ENCODE data around the gene TRAPPC8. TPM values are rescaled to one million over a fixed set of nuclear protein-coding genes. Genes with fewer than 3 reads are reported as not detected.

Gene TRAPPC8
- polyA plus RNA-seq, 6 donors from 2014 or later = 10.1 to 28.6 (median 22.5) TPM

DNA sequence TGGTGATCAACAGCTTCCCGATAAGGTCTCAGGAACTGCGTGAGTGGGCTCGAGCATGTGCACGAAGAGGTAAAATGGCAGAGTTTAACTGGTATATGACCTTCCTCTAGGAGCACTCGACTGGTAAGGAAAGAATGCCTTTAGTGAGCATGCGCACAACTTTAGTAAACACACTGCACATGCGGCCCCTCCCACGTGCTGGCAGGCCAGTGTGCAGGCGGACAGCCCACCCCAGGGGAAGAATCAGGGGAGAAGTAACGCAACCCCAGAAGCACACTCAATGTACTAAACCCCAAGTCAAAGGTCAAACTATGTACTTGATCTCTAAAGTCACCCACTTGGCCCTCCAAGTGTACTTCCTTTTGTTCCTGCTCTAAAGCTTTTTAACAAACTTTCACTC, 153.5 kb downstream of the TRAPPC8 start:
- H3K36me3 Mint-ChIP-seq = no peaks in the 10 kb centered on the region
- H3K4me3 Mint-ChIP-seq = no peak overlapping the region
- no peak for DNase-seq
- no peak overlapping the region for H3K27ac Mint-ChIP-seq
- H3K27me3 Mint-ChIP-seq = no peaks in the 10 kb centered on the region
- H3K4me1 Mint-ChIP-seq = peaks cover 0 to 9% (median 0%) of the 10 kb centered on the region in 3 donors
- ATAC-seq (ENCODE audit: low read depth in 2 of 2) = no peak
- no peaks in the 10 kb centered on the region for H3K9me3 Mint-ChIP-seq

DNA sequence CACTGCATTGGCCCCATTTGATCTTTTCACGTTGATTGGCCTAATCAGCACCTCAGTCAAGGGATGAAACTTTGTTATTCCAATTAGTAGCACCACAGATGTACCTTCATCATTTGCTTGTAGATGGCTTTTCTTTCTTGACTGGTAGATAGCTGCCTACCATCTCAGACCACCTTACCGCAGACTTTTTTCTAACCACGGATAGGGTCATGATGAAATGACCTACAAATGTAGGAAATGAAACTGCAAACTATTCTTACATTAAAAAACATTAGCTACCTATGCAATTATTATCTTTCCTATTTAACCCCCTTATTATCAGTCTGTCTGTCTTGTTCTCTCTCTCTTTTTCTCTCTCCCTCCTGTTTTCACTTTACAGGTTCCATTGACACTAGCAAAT, 159.9 kb downstream of the TRAPPC8 start:
- Mint-ChIP-seq H3K4me1 (no peaks in the 10 kb centered on the region), H3K36me3 (peaks cover 3 to 15% of the 10 kb centered on the region in 2 donors), H3K27me3 (peaks cover 0 to 5% (median 0%) of the 10 kb centered on the region in 3 donors), H3K9me3 (peaks cover 9 to 26% (median 22%) of the 10 kb centered on the region in 7 donors), H3K27ac (no peak overlapping the region), H3K4me3 (no peak overlapping the region)
- no peak for DNase-seq
- ATAC-seq (ENCODE audit: low read depth in 2 of 2) = no peak

Other genes starting within 250 kb of the TRAPPC8 start
- gene SLC25A52, start 182.2 kb downstream of the TRAPPC8 start, polyA plus RNA-seq (ENCODE audit: low read depth in 6 of 6) = not detected
- 10 to 100 TPM in 5 of 6 donors, 1 to 10 TPM in 1; 8.9 to 21.2 (median 17.9) TPM for gene RNF125, start 75.7 kb upstream of the TRAPPC8 start, polyA plus RNA-seq (ENCODE audit: low read depth in 6 of 6)
- 10 to 100 TPM; 53.3 to 76.0 (median 60.5) TPM for gene RNF138, start 148.7 kb upstream of the TRAPPC8 start, polyA plus RNA-seq (ENCODE audit: low read depth in 6 of 6)
- gene MEP1B, start 246.9 kb upstream of the TRAPPC8 start, polyA plus RNA-seq (ENCODE audit: low read depth in 6 of 6) = not detected

Data from naive B cell (primary cell).